Neural cell (in vitro differentiated cells): ENCODE measurements around the gene HRC. TPM values are rescaled to one million over a fixed set of nuclear protein-coding genes. Genes with fewer than 3 reads are reported as not detected.

Experiments used
- H2AFZ ChIP-seq: fragments of 200-600, 300-800 bp; sonication (generic), shearing (Covaris generic); 2 replicates; pipeline ENCODE4 v1.6.0; 2014; ENCODE audit warnings: low read depth, mild to moderate bottlenecking, antibody characterized with exemption, low read length, moderate library complexity
- H3F3A ChIP-seq: fragments of 200-600 bp; shearing (Covaris generic); 2 replicates; pipeline ENCODE4 v1.6.1; 2016; ENCODE audit warnings: mild to moderate bottlenecking, moderate library complexity, mixed read lengths, antibody characterized with exemption, low read length; ENCODE audit not compliant: insufficient read depth, poor library complexity, severe bottlenecking
- H3K27ac ChIP-seq: fragments of 200-600, 300-800 bp; sonication (generic), shearing (Covaris generic); 2 replicates; pipeline ENCODE4 v1.5.1; 2014; ENCODE audit warnings: mild to moderate bottlenecking, low read length, moderate library complexity
- H3K27me3 ChIP-seq: fragments of 300-800, 200-600 bp; sonication (generic), shearing (Covaris generic); 2 replicates; pipeline ENCODE4 v1.6.0; 2014; ENCODE audit warnings: mild to moderate bottlenecking, low read depth, low read length, moderate library complexity; ENCODE audit not compliant: insufficient read depth
- H3K36me3 ChIP-seq: fragments of 300-800, 200-600 bp; sonication (generic), shearing (Covaris generic); 2 replicates; pipeline ENCODE4 v1.5.1; 2014; ENCODE audit warnings: mild to moderate bottlenecking, antibody characterized with exemption, low read length, moderate library complexity; ENCODE audit not compliant: insufficient read depth
- H3K4me2 ChIP-seq: fragments of 300-800, 200-600 bp; sonication (generic), shearing (Covaris generic); 2 replicates; pipeline ENCODE4 v1.6.0; 2014; ENCODE audit warnings: mild to moderate bottlenecking, low read length
- H3K4me3 ChIP-seq: fragments of 300-800, 200-600 bp; sonication (generic), shearing (Covaris generic); 2 replicates; pipeline ENCODE4 v1.5.1; 2014; ENCODE audit warnings: mild to moderate bottlenecking, low read length, moderate library complexity
- H3K79me2 ChIP-seq: fragments of 200-600 bp; shearing (Covaris generic); replicated peaks from 2 replicates; pipeline ENCODE4 v1.6.0; 2014; ENCODE audit warnings: mild to moderate bottlenecking, low read length, moderate library complexity; ENCODE audit not compliant: insufficient read depth
- H3K9ac ChIP-seq: fragments of 300-800, 200-600 bp; sonication (generic), shearing (Covaris generic); 2 replicates; pipeline ENCODE4 v1.6.1; 2016; ENCODE audit warnings: mild to moderate bottlenecking, low read length, mixed read lengths
- H3K9me2 ChIP-seq: fragments of 200-600 bp; shearing (Covaris generic); 2 replicates; pipeline ENCODE4 v1.6.1; 2016; ENCODE audit warnings: mild to moderate bottlenecking, low read length, mixed read lengths; ENCODE audit not compliant: insufficient read depth
- H3K9me3 ChIP-seq: fragments of 200-600, 300-800 bp; sonication (generic), shearing (Covaris generic); 2 replicates; pipeline ENCODE4 v1.6.1; 2016; ENCODE audit warnings: mild to moderate bottlenecking, mixed run types, low read length, moderate library complexity, mixed read lengths
- H4K20me1 ChIP-seq: fragments of 200-600 bp; shearing (Covaris generic); 2 replicates; pipeline ENCODE4 v1.6.1; 2016; ENCODE audit warnings: mild to moderate bottlenecking, mixed run types; ENCODE audit not compliant: insufficient read depth
- CTCF ChIP-seq: fragments of 450-650 bp; IDR thresholded peaks from 2 replicates; pipeline ENCODE4 v1.5.1; 2014; ENCODE audit warnings: antibody characterized with exemption, mild to moderate bottlenecking, moderate library complexity; ENCODE audit not compliant: poor library complexity, severe bottlenecking
- EP300 ChIP-seq: fragments of 450-650 bp; conservative IDR thresholded peaks from 2 replicates; pipeline ENCODE4 v1.6.1; 2014; ENCODE audit warnings: antibody characterized with exemption, mild to moderate bottlenecking, moderate library complexity; ENCODE audit not compliant: poor library complexity, severe bottlenecking
- EZH2 ChIP-seq: fragments of 200-600, 300-800 bp; shearing (Covaris generic), sonication (generic); IDR thresholded peaks from 2 replicates; pipeline ENCODE4 v1.6.1; 2014; ENCODE audit warnings: antibody characterized with exemption, low read length, borderline replicate concordance, mild to moderate bottlenecking; ENCODE audit not compliant: insufficient read depth, poor library complexity, severe bottlenecking
- MXI1 ChIP-seq: fragments of 450-650 bp; conservative IDR thresholded peaks from 2 replicates; pipeline ENCODE4 v1.6.1; 2014; ENCODE audit warnings: antibody characterized with exemption, mild to moderate bottlenecking; ENCODE audit not compliant: poor library complexity, severe bottlenecking
- POLR2AphosphoS5 ChIP-seq: IDR thresholded peaks from 2 replicates; pipeline ENCODE4 v1.6.1; 2012
- RAD21 ChIP-seq: fragments of 450-650 bp; conservative IDR thresholded peaks from 2 replicates; pipeline ENCODE4 v1.6.1; 2014; ENCODE audit warnings: antibody characterized with exemption, mild to moderate bottlenecking, moderate library complexity
- REST ChIP-seq: IDR thresholded peaks from 2 replicates; pipeline ENCODE4 v1.6.1; 2012; ENCODE audit warnings: borderline replicate concordance
- SMC3 ChIP-seq: fragments of 450-650 bp; conservative IDR thresholded peaks from 2 replicates; pipeline ENCODE4 v1.6.1; 2014; ENCODE audit warnings: antibody characterized with exemption, mild to moderate bottlenecking, moderate library complexity; ENCODE audit not compliant: poor library complexity
- TAF1 ChIP-seq: IDR thresholded peaks from 2 replicates; pipeline ENCODE4 v1.6.1; 2012; ENCODE audit warnings: low read depth
- polyA plus RNA-seq: library from polyadenylated mRNA; depleted of rRNA; stranded (reverse); fragments of >200 nt; gene quantifications from 2 replicates; pipeline ENCODE4 v1.2.3, GENCODE V29; 2014

Gene HRC
- polyA plus RNA-seq, 1 donor from 2014 or later = not detected

GRCh38 chr19:49157445-49158224 lies 2.4 kb upstream of the HRC start, which contains the start of gene TRPM4:
TRPM4 (plus strand) TSS chr19:49157792; CDS start chr19:49157867, 75 bp downstream.
- TF ChIP-seq REST (peak; percentile 19), EP300 (peak; percentile 14), POLR2AphosphoS5 (peak; percentile 93), EZH2 (no peak), CTCF (no peak), TAF1 (peak; percentile 82), RAD21 (no peak), MXI1 (peak; percentile 72)
- Histone ChIP-seq H3K9ac (peak within 1 kb of the TSS; percentile 93), H4K20me1 (no peaks in the 10 kb centered on the region), H3K27ac (peak within 1 kb of the TSS; percentile 60), H3K9me2 (no peaks in the 10 kb centered on the region), H3K79me2 (no peaks in the 10 kb centered on the region), H3K36me3 (no peaks in the 10 kb centered on the region), H2AFZ (peak within 1 kb of the TSS; percentile 76), H3K9me3 (no peaks in the 10 kb centered on the region), H3K4me3 (peak within 1 kb of the TSS; percentile 86), H3K27me3 (no peaks in the 10 kb centered on the region), H3K4me2 (peak within 1 kb of the TSS; percentile 82), H3F3A (no peaks in the 10 kb centered on the region)

DNA sequence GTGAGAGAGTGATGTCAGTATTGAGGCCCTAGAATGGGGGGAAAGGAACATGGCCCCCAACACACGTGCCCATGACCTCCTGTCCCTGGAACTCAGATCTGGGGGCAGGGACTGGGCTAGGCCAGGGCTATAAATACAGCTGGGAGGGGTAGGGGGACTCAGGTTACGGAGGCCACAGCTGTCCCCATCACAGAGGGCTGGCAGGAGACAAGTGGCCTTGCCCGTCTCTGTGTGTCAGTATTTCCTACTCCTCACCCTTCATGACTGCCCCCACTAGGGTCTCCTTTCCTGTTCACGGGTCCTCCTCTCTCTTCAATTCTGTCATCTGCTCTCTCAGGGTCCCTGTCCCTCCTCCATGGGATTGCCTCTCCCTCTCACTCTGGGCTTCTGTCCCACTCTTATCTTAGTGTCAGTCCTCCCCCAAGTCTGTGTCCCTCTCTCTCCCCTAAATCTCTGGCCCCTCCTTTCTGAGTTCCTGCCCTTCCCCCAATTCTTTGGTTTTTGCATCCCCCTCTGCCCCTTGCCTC lies 687 bp upstream of the HRC start:
- H3K27ac ChIP-seq = no peak overlapping the region
- no peaks in the 10 kb centered on the region for H3K9me2 ChIP-seq
- no peaks in the 10 kb centered on the region for H3K9me3 ChIP-seq
- no peak overlapping the region for H3K9ac ChIP-seq
- no peak overlapping the region for H3K4me2 ChIP-seq
- TF ChIP-seq CTCF (no peak), TAF1 (no peak), RAD21 (no peak), EP300 (no peak), POLR2AphosphoS5 (no peak), SMC3 (no peak), REST (no peak), EZH2 (no peak), MXI1 (no peak)
- H4K20me1 ChIP-seq = no peaks in the 10 kb centered on the region
- H3K79me2 ChIP-seq = no peaks in the 10 kb centered on the region
- H3K36me3 ChIP-seq = no peaks in the 10 kb centered on the region
- H3K27me3 ChIP-seq = no peaks in the 10 kb centered on the region
- H3F3A ChIP-seq = no peaks in the 10 kb centered on the region
- H2AFZ ChIP-seq = no peak overlapping the region
- no peak overlapping the region for H3K4me3 ChIP-seq
